Measurements from ENCODE around the gene C19orf67.

GRCh38 chr19:14033946-14034345, 51.6 kb downstream of the C19orf67 start:
- TF ChIP-seq ZNF274 (IDR thresholded peaks at IDR 0.05; ENCODE audit: low read depth, low read length): no peak
- TF ChIP-seq CEBPB (IDR thresholded peaks at IDR 0.05; ENCODE audit: low read depth): no peak
- TF ChIP-seq ATF3 (IDR thresholded peaks at IDR 0.05): no peak
- TF ChIP-seq POLR2A (IDR thresholded peaks at IDR 0.05; ENCODE audit: borderline replicate concordance, extremely low read depth, insufficient read depth, insufficient read length): no peak
- no peak for TF ChIP-seq CTCF (IDR thresholded peaks at IDR 0.05 in 2 of 3, conservative IDR thresholded peaks at IDR 0.05 in 1 of 3; ENCODE audit: borderline replicate concordance in 1 of 3, insufficient read depth in 1 of 3, low read depth in 2 of 3, low read length in 2 of 3)
- no peak for TF ChIP-seq EZH2 (IDR thresholded peaks at IDR 0.05)
- TF ChIP-seq EZH2phosphoT487 (IDR thresholded peaks at IDR 0.05; ENCODE audit: borderline replicate concordance): no peak
- no peak for TF ChIP-seq SIN3A (IDR thresholded peaks at IDR 0.05; ENCODE audit: low read depth)
